H7 (cell line): ENCODE measurements around the gene GREB1L. TPM values are rescaled to one million over a fixed set of nuclear protein-coding genes. Genes with fewer than 3 reads are reported as not detected.
"Not testable (repeated sequence)": the region's sequence is repeated elsewhere in the genome, so short reads cannot be mapped to it uniquely, and the experiment has no call there.

Experiments
- DNase-seq: peaks from one replicate; pipeline ENCODE4 v3.0.0; 2012
- H3K27me3 ChIP-seq: 2 replicates; pipeline ENCODE4 v1.6.0; 2011; ENCODE audit warnings: mild to moderate bottlenecking, low read length; ENCODE audit not compliant: control insufficient read depth, insufficient read depth
- H3K36me3 ChIP-seq: replicated peaks from 2 replicates; pipeline ENCODE4 v1.5.1; 2011; ENCODE audit warnings: low read length; ENCODE audit not compliant: control insufficient read depth, insufficient read depth
- H3K4me3 ChIP-seq: 2 replicates; pipeline ENCODE4 v1.5.1; 2011; ENCODE audit warnings: low read depth, mild to moderate bottlenecking, control low read depth, low read length, moderate library complexity; ENCODE audit not compliant: insufficient read depth
- total RNA-seq: library from RNA; depleted of rRNA; stranded (reverse); fragments of >200 nt; shearing (Covaris generic); gene quantifications from 2 replicates; pipeline ENCODE4 v1.2.3, GENCODE V29; 2014

GREB1L gene
- total RNA-seq, 1 experiment from 2014 or later = 0.03 TPM

GRCh38 chr18:21275645-21276044 lies 33.6 kb downstream of the GREB1L start:
- Histone ChIP-seq H3K36me3 (no peaks in the 10 kb centered on the region), H3K4me3 (no peak overlapping the region), H3K27me3 (no peaks in the 10 kb centered on the region)
- DNase-seq = no peak

GRCh38 chr18:21277578-21277977 lies 35.5 kb downstream of the GREB1L start:
- no peaks in the 10 kb centered on the region for H3K27me3 ChIP-seq
- H3K4me3 ChIP-seq = no peak overlapping the region
- no peak for DNase-seq
- H3K36me3 ChIP-seq = no peaks in the 10 kb centered on the region

- not testable (repeated sequence) for H3K36me3 ChIP-seq, H3K27me3 ChIP-seq, H3K4me3 ChIP-seq, DNase-seq
Observed at GRCh38 chr18:21278218-21278617, 36.2 kb downstream of the GREB1L start.

- Histone ChIP-seq H3K4me3 (no peak overlapping the region), H3K27me3 (0 out of 2 replicates have a peak, but pooled peaks cover 1% of the 10 kb centered on the region), H3K36me3 (no peaks in the 10 kb centered on the region)
- DNase-seq = no peak
Observed at GRCh38 chr18:21281603-21282002, 39.6 kb downstream of the GREB1L start.

- DNase-seq = no peak
- Histone ChIP-seq H3K4me3 (no peak overlapping the region), H3K27me3 (0 out of 2 replicates have a peak, but pooled peaks cover 1% of the 10 kb centered on the region), H3K36me3 (no peaks in the 10 kb centered on the region)
Observed at GRCh38 chr18:21284540-21284939, 42.5 kb downstream of the GREB1L start.

GRCh38 chr18:21289827-21290226 lies 47.8 kb downstream of the GREB1L start:
- Histone ChIP-seq H3K27me3 (no peaks in the 10 kb centered on the region), H3K36me3 (no peaks in the 10 kb centered on the region), H3K4me3 (no peak overlapping the region)
- DNase-seq = no peak

- Histone ChIP-seq H3K27me3 (no peaks in the 10 kb centered on the region), H3K4me3 (no peak overlapping the region), H3K36me3 (no peaks in the 10 kb centered on the region)
- no peak for DNase-seq
Observed at GRCh38 chr18:21291106-21291505, 49.1 kb downstream of the GREB1L start.

- DNase-seq = no peak
- H3K4me3 ChIP-seq = no peak overlapping the region
- no peaks in the 10 kb centered on the region for H3K27me3 ChIP-seq
- H3K36me3 ChIP-seq = no peaks in the 10 kb centered on the region
Observed at GRCh38 chr18:21293479-21293878, 51.4 kb downstream of the GREB1L start.

GRCh38 chr18:21295101-21295500 lies 53.1 kb downstream of the GREB1L start:
- Histone ChIP-seq H3K4me3 (no peak overlapping the region), H3K27me3 (no peaks in the 10 kb centered on the region), H3K36me3 (no peaks in the 10 kb centered on the region)
- DNase-seq = no peak

- Histone ChIP-seq H3K4me3 (no peak overlapping the region), H3K27me3 (no peaks in the 10 kb centered on the region), H3K36me3 (no peaks in the 10 kb centered on the region)
- no peak for DNase-seq
Observed at GRCh38 chr18:21296045-21296444, 54.0 kb downstream of the GREB1L start.

- H3K36me3 ChIP-seq = no peaks in the 10 kb centered on the region
- H3K4me3 ChIP-seq = no peak overlapping the region
- no peaks in the 10 kb centered on the region for H3K27me3 ChIP-seq
- no peak for DNase-seq
Observed at GRCh38 chr18:21298351-21298750, 56.3 kb downstream of the GREB1L start.

- H3K36me3 ChIP-seq = no peaks in the 10 kb centered on the region
- H3K4me3 ChIP-seq = no peak overlapping the region
- no peaks in the 10 kb centered on the region for H3K27me3 ChIP-seq
- no peak for DNase-seq
Observed at GRCh38 chr18:21300035-21300907, 58.2 kb downstream of the GREB1L start.

- Histone ChIP-seq H3K36me3 (no peaks in the 10 kb centered on the region), H3K4me3 (no peak overlapping the region), H3K27me3 (no peaks in the 10 kb centered on the region)
- DNase-seq = no peak
Observed at GRCh38 chr18:21300908-21301200, 58.8 kb downstream of the GREB1L start.

- Histone ChIP-seq H3K4me3 (no peak overlapping the region), H3K36me3 (no peaks in the 10 kb centered on the region), H3K27me3 (no peaks in the 10 kb centered on the region; the same call in 1 of the 2 replicates)
- no peak for DNase-seq
Observed at GRCh38 chr18:21303445-21303844, 61.4 kb downstream of the GREB1L start.

- DNase-seq = no peak
Observed at GRCh38 chr18:21303895-21304294, 61.9 kb downstream of the GREB1L start.

More at GRCh38 chr18:21303895-21304294, 61.9 kb downstream of the GREB1L start:
- no peaks in the 10 kb centered on the region for H3K36me3 ChIP-seq
- H3K4me3 ChIP-seq = no peak overlapping the region
- no peaks in the 10 kb centered on the region; the same call in 1 of the 2 replicates for H3K27me3 ChIP-seq
